B cell (primary cell): ENCODE data around the gene TYSND1. TPM values are rescaled to one million over a fixed set of nuclear protein-coding genes. Genes with fewer than 3 reads are reported as not detected.

Experiments
- ATAC-seq: fragments of 200-7000 bp; cut with Tn5 transposase; one replicate; pipeline ENCODE4 v1.10.0; 2021; ENCODE audit warnings: low read depth, mild to moderate bottlenecking, moderate number of reproducible peaks, moderate library complexity
- CTCF ChIA-PET: fragments of 350-600 bp; sonication (Branson Sonifier 250); formaldehyde crosslinking; loops from one replicate; lab custom pipeline; 2021; ENCODE audit warnings: antibody characterized with exemption, inconsistent platforms; lab: Charles Lee
- POLR2A ChIA-PET: fragments of 350-600 bp; sonication (Branson Sonifier 250); formaldehyde crosslinking; loops from one replicate; lab custom pipeline; 2021; ENCODE audit warnings: antibody characterized with exemption; lab: Charles Lee
- DNase-seq: peaks from one replicate; pipeline ENCODE4 v3.0.0; 2013
- H2AFZ ChIP-seq: 2 replicates; pipeline ENCODE4 v1.6.1; 2012; ENCODE audit warnings: mild to moderate bottlenecking, low read depth, low read length; ENCODE audit not compliant: insufficient read depth, poor library complexity, severe bottlenecking
- H3K27ac ChIP-seq, 2 donors: 1 replicate in 1 of 2; 2 replicates in 1 of 2; pipeline ENCODE4 v1.5.1; 2012 to 2013; ENCODE audit warnings: low read length in 2 of 2, mild to moderate bottlenecking in 2 of 2, moderate library complexity in 1 of 2
- H3K27me3 ChIP-seq, 4 experiments: fragments of 200-600 bp in 1 of 4; sonication (generic) in 1 of 4; replicated peaks in 1 of 4; 1 replicate in 2 of 4; 2 replicates in 2 of 4; pipeline versions ENCODE4 v1.6.1 to v1.7.0; 2013 to 2016; ENCODE audit warnings: low read length in 3 of 4, mild to moderate bottlenecking in 2 of 4, mixed read lengths in 1 of 4, moderate library complexity in 1 of 4; ENCODE audit not compliant: insufficient read depth in 4 of 4, control insufficient read depth in 3 of 4; ENCODE audit errors: control extremely low read depth in 1 of 4
- H3K36me3 ChIP-seq, 2 experiments: replicated peaks in 1 of 2; 1 replicate in 1 of 2; 2 replicates in 1 of 2; pipeline versions ENCODE4 v1.6.1 to v1.7.1; 2013; ENCODE audit warnings: low read length in 1 of 2; ENCODE audit not compliant: insufficient read depth in 2 of 2, control insufficient read depth in 1 of 2; ENCODE audit errors: control extremely low read depth in 1 of 2, extremely low read depth in 1 of 2
- H3K4me1 ChIP-seq, 2 donors: fragments of 200-600 bp in 1 of 2; sonication (generic) in 1 of 2; 1 replicate in 1 of 2; 2 replicates in 1 of 2; pipeline versions ENCODE4 v1.5.1 to v1.6.1; 2013 to 2017; ENCODE audit warnings: low read length in 2 of 2; ENCODE audit not compliant: control insufficient read depth in 2 of 2, insufficient read depth in 2 of 2
- H3K4me2 ChIP-seq: replicated peaks from 2 replicates; pipeline ENCODE3; 2012; ENCODE audit warnings: mild to moderate bottlenecking, low read depth, low read length; ENCODE audit not compliant: poor library complexity, severe bottlenecking
- H3K4me3 ChIP-seq, 5 experiments: fragments of 200-600 bp in 1 of 5; sonication (generic) in 1 of 5; 1 replicate in 3 of 5; 2 replicates in 2 of 5; pipeline versions ENCODE4 v1.5.1 to v1.7.0; 2011 to 2016; ENCODE audit warnings: low read length in 4 of 5, mild to moderate bottlenecking in 4 of 5, low read depth in 2 of 5, control low read depth in 1 of 5, moderate library complexity in 1 of 5; ENCODE audit not compliant: insufficient read depth in 1 of 5; ENCODE audit errors: control extremely low read depth in 1 of 5, extremely low read depth in 1 of 5
- H3K79me2 ChIP-seq: fragments of 200-600 bp; sonication (generic); one replicate; pipeline ENCODE4 v1.6.0; 2016; ENCODE audit warnings: low read length; ENCODE audit not compliant: control insufficient read depth, insufficient read depth
- H3K9ac ChIP-seq: fragments of 200-600 bp; sonication (generic); 2 replicates; pipeline ENCODE4 v1.6.1; 2017; ENCODE audit warnings: mild to moderate bottlenecking, low read length, moderate library complexity
- H3K9me3 ChIP-seq, 3 donors: one replicate each; pipeline versions ENCODE4 v1.6.1 to v1.7.1; 2013; ENCODE audit warnings: low read length in 2 of 3; ENCODE audit not compliant: control insufficient read depth in 2 of 3, insufficient read depth in 1 of 3; ENCODE audit errors: control extremely low read depth in 1 of 3
- H4K20me1 ChIP-seq: 2 replicates; pipeline ENCODE4 v1.6.0; 2012; ENCODE audit warnings: mild to moderate bottlenecking, low read length; ENCODE audit not compliant: insufficient read depth, control insufficient read depth, poor library complexity, severe bottlenecking
- H3K27ac Mint-ChIP-seq: one replicate; pipeline ENCODE4 v1.8.0; 2021; ENCODE audit warnings: mixed read lengths
- H3K27me3 Mint-ChIP-seq: one replicate; pipeline ENCODE4 v1.8.0; 2021; ENCODE audit warnings: mixed read lengths
- H3K4me1 Mint-ChIP-seq: one replicate; pipeline ENCODE4 v1.8.0; 2021; ENCODE audit warnings: mixed read lengths
- H3K4me3 Mint-ChIP-seq: one replicate; pipeline ENCODE4 v1.8.0; 2021; ENCODE audit warnings: mixed read lengths
- H3K9me3 Mint-ChIP-seq: one replicate; pipeline ENCODE4 v1.8.0; 2022; ENCODE audit warnings: mixed read lengths; ENCODE audit not compliant: insufficient read depth
- CTCF ChIP-seq: fragments of 200-600 bp; IDR thresholded peaks from one replicate; pipeline ENCODE4 v1.8.0; 2022; ENCODE audit warnings: antibody characterized with exemption, mild to moderate bottlenecking
- EZH2 ChIP-seq: IDR thresholded peaks from 2 replicates; pipeline ENCODE4 v1.6.1; 2012; ENCODE audit warnings: borderline replicate concordance, low read depth, mild to moderate bottlenecking, moderate library complexity, low read length; ENCODE audit not compliant: insufficient read depth, poor library complexity, severe bottlenecking
- WGBS: methylation state at CpG from one replicate; pipeline ENCODE4 v1.1.5; 2013; ENCODE audit warnings: missing lambda C conversion rate; ENCODE audit not compliant: insufficient coverage; 5-methylcytosine and 5-hydroxymethylcytosine counted together
- intact Hi-C: fragments of 100-400 bp; cut with micrococcal nuclease; formaldehyde crosslinking; loops from one replicate; pipeline ENCODE4 v1.10.0; 2022
- polyA plus RNA-seq: library from polyadenylated mRNA; depleted of rRNA; stranded (reverse); fragments of >200 nt; gene quantifications from 2 replicates; pipeline ENCODE4 v1.2.3, GENCODE V29; 2012
- total RNA-seq, 2 donors: library from RNA; stranded (reverse); fragments of 120-200 nt in 1 of 2; gene quantifications; 1 replicate in 1 of 2; 2 replicates in 1 of 2; pipeline versions ENCODE4 v1.2.3 to v1.2.4, GENCODE V29; 2013 to 2022

The TYSND1 gene
- total and polyA plus RNA-seq, 2 donors (not counting 1 experiment from before 2014, with no cell fraction given) = 28.0 to 34.1 TPM

- no peak overlapping the region for H3K27ac Mint-ChIP-seq
These were observed 53.1 kb downstream of the TYSND1 start for GRCh38 chr10:70093335-70093944.

GRCh38 chr10:70092389-70092718, 54.1 kb downstream of the TYSND1 start:
- POLR2A ChIA-PET = no interaction called here
- H3K4me1 Mint-ChIP-seq = no peaks in the 10 kb centered on the region
- Histone ChIP-seq H3K4me3 (no peak overlapping the region), H4K20me1 (no peaks in the 10 kb centered on the region), H3K4me1 (no peaks in the 10 kb centered on the region), H3K79me2 (no peaks in the 10 kb centered on the region), H3K27me3 (no peaks in the 10 kb centered on the region), H3K9ac (no peak overlapping the region), H3K36me3 (no peaks in the 10 kb centered on the region), H3K9me3 (no peaks in the 10 kb centered on the region), H3K4me2 (no peak overlapping the region), H2AFZ (no peak overlapping the region), H3K27ac (no peak overlapping the region)
- H3K27me3 Mint-ChIP-seq = peaks cover 7% of the 10 kb centered on the region
- TF ChIP-seq CTCF = no peak
- no peak for TF ChIP-seq EZH2
- H3K4me3 Mint-ChIP-seq = no peak overlapping the region
- no peaks in the 10 kb centered on the region for H3K9me3 Mint-ChIP-seq
- H3K27ac Mint-ChIP-seq = no peak overlapping the region
- intact Hi-C loops = no loop called here
- 82% methylated on average over 1 of the region's 7 CpGs for WGBS
- no peak for ATAC-seq
- DNase-seq = no peak
- CTCF ChIA-PET = no interaction called here

More at GRCh38 chr10:70093335-70093944, 53.1 kb downstream of the TYSND1 start:
- H3K36me3 ChIP-seq = no peaks in the 10 kb centered on the region
- H3K27ac ChIP-seq = no peak overlapping the region
- no peak overlapping the region for H3K4me3 ChIP-seq
- TF ChIP-seq CTCF (no peak), EZH2 (no peak)
- no peak overlapping the region for H3K9ac ChIP-seq
- H3K4me2 ChIP-seq = no peak overlapping the region
- no peaks in the 10 kb centered on the region for H3K4me1 Mint-ChIP-seq
- no peak for ATAC-seq
- intact Hi-C loops = no loop called here
- H4K20me1 ChIP-seq = no peaks in the 10 kb centered on the region
- peaks cover 10% of the 10 kb centered on the region for H3K27me3 Mint-ChIP-seq
- no peak overlapping the region for H2AFZ ChIP-seq
- H3K4me3 Mint-ChIP-seq = no peak overlapping the region
- H3K9me3 Mint-ChIP-seq = no peaks in the 10 kb centered on the region
- ChIA-PET POLR2A (no interaction called here), CTCF (no interaction called here)
- no peaks in the 10 kb centered on the region for H3K27me3 ChIP-seq
- DNase-seq = no peak
- H3K9me3 ChIP-seq = no peaks in the 10 kb centered on the region
- H3K4me1 ChIP-seq = no peaks in the 10 kb centered on the region
- H3K79me2 ChIP-seq = no peaks in the 10 kb centered on the region
- 84% methylated on average over 7 of the region's 9 CpGs for WGBS
